Measurements from ENCODE around the gene SLC66A2.

SLC66A2 gene

GRCh38 chr18:79917169-79917852 is 34.1 kb downstream of the SLC66A2 start:
- no peak for DNase-seq

GRCh38 chr18:79916546-79917168 is 34.8 kb downstream of the SLC66A2 start:
- no peak for DNase-seq

- no peak for DNase-seq
Observed at GRCh38 chr18:79916128-79916494, 35.3 kb downstream of the SLC66A2 start.

DNA sequence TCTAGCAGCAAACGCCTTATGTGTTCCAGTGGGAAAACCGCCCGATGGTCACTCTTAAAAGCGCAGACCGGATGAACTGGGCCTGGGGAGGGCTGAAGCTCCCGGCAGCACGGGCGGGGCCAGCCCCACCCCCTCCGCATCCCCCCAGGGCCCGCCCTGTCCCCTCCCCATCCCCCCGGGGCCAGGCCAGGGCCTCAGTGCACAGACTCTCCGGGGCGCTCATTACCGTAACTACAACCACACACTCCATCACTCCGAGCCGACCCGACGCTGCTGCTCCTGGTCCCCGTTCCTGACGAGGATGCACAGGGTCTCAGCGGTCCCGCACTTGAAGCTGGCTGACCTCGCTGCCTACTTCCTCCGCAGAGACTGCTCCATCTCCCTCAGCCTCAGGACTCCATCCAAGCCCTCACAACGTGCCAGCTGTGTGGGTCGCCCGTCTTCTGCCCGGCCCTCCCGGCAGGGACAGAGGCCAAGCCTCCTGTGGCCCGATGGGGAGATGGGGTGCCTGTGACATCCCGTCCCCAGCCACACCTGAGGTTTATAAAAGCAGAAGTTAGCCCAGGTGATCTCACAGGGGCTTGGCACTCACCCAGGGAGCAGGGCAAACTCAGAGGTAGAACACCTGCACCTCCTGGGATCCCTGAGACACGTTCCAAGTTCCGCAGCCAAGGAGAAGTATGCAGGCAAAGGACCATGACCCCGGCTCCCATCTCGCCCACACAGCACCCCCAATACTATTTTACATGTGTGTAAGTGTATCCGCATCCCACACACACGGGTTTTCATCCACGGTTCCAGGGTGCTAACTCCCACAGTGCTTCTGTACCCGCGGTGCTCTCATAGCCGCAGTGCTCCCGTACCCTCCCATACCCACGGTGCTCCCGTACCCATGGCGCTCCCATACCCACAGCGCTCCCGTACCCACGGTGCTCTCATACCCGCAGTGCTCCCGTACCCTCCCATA is 36.0 kb downstream of the SLC66A2 start:
- no peak for DNase-seq

GRCh38 chr18:79914614-79915160 is 36.8 kb downstream of the SLC66A2 start:
- no peak for DNase-seq

DNA sequence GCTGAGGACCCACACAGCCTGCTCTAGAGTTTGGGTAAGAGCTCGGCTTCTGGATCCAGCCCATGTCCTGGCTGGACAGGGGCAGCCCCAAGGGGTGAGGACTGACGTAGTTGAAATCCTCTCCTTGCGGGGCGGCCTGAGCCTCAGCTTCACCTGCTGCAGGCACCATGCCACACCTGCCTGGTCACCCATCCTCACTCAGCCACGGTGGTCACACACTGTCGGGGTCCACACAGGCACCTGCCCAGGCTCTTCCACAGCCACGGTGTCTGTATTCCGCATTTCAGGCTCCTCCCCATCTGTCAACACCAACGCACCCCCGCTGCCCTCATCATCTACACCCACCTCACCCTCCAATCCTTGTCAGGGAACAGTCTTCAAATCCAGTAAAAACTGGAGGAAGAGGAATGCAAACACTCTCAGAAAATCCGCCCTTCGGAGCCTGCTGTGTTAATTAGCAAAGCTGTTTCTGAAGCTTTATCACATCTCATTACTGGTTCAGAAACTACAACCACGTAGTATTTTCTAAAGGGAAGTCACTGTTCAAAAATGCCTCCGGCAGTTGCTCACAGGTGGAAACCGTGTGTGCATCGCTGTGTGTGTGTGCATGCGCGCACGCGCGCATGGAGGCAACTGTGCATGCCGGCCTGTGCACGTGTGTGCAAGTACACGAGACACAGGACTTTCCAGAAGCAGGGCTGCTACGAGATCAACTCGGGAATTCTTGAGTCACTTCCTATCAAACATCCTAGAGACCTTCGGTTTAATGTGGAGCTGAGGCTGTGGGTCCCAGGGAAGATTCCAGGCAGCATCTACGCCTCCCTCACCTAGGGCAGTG is 38.2 kb downstream of the SLC66A2 start:
- DNase-seq = no peak

- no peak for DNase-seq
Observed at GRCh38 chr18:79912409-79912991, 39.0 kb downstream of the SLC66A2 start.

DNA sequence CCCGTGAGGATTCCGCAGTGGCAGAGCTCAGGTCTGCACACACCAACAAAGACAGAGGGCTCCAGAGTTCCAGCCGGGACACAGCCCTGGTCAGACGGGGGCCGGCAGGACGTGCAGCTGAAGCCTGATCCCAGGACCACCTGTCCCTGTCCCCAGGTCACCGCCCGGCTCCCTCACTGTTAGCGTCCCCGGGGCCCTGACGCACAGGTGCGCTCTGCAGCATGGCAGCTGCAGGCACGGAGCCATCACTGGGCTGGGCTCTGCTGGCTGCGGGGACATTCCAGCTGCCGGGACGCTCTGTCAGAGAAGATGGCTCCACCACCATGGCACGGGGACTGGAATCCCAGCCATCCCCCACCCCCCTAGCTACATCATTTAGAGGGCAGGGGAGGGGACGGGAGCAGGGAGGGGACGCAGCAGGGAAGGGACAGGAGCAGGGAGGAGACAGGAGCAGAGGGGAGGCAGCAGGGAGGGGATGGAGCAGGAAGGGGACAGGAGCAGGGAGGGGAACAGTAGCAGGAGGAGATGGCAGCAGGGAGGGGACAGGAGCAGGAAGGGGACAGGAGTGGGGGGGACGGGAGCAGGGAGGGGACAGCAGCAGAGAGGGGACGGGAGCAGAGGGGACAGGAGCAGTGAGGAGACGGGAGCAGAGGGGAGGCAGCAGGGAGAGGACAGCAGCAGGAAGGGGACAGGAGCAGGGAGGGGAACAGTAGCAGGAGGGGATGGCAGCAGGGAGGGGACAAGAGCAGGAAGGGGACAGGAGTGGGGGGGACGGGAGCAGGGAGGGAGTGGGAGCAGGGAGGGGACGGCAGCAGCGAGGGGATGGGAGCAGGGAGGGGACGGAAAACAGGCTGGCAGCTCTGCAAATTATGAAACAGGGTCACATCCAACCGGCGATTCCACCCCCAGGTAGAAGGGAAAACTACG is 39.8 kb downstream of the SLC66A2 start:
- DNase-seq = no peak

GRCh38 chr18:79910563-79911343 is 40.7 kb downstream of the SLC66A2 start:
- no peak for DNase-seq

DNA sequence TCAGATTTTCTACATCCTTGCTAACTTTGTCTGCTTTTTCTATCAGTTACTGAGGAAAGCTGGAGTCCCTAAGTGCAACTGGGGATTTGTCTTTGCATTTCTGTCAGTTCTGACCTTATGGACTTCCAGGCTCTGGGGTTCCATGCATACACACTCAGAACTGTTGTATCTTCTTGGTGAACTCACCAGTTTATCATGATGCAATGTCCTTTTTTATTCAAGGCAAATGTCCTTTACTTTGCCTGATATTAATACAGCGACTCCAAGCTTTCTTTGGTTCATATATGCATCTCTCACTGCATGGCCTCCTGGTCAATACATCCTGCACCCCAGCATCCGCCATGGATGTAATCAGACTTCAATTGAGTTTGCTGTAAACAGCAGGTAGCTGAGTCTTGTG is 44.7 kb downstream of the SLC66A2 start:
- no peak for DNase-seq

DNA sequence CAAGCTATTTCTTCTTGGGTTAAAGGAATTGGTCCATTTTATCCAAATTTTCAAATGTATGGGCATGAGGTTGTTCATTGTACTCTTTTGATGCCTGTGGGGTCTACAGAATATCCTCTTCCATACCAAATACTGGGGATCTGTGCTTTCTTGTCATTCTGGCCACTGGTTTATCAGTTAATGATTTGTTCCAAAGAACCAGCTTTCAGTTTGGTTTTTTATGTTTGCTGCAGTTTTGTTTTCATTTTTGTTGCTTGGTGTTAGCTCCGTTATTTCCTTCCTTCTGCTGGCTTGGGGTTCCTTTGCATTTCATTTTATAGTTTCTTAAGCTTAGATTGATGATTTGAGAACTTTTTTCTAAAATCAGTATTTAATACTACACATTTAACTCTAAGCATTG is 45.5 kb downstream of the SLC66A2 start:
- no peak for DNase-seq

DNA sequence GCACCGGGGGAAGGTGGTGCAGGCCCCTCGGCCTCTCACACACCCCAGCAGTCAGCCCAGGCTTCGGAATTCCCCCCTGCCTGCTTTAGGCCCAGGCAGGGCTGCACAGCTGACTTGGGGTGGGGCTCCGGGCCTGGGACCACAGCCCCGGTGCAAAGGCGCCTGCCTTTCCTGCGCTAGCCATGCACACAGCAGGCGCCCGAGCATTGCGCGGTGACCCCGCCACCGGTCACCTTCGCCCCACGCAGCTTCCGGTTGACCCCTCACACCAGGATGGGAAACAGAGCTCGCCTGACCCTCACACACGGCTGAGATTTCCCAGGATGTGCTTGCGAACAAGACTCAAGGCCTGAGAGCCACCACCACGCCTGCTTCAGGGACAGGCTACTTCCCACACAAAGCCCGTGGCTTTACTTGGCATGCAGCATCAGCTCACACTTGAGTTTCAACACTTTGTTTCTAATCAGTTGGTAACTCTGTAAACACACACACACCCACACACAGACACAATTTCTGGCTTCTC is 46.0 kb downstream of the SLC66A2 start:
- no peak for DNase-seq

DNA sequence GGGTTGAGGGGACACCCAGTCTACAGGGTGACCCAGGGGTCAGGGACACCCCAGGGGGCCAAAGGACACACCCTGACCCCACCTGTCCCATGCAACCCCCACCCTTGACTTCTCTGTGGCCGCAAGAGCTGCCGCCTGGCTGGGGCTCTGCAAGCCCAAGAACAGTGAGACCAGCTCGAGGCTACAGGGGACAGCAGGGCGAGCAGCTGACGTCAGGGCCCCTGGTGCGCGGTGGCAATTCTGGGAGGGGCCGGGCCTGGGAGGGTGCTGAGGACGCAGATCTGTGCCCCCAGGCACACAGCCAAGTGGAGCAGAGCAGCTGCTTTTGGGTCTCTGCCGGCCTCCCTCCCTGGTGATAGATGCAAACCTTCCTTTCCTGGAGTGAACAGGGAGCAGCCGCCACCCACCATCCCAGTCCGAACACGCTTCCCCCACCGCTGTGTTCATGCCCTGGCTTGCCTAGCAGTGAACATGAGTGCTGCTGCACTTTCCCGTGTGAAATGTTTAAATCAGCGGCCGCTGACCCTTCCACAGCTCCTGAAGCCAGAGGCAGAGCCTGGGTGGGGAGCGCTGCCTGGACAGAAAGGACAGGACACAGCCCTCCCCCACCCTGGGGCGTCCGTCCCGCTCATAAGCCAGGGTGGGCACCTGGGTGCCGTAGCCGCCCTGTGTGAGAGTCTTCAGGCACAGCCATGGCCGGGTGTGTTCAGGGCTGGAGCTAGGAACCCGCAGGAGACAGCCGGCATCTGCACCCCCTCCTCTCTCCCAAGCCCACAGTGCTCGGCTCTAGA is 46.9 kb downstream of the SLC66A2 start:
- no peak for DNase-seq

DNA sequence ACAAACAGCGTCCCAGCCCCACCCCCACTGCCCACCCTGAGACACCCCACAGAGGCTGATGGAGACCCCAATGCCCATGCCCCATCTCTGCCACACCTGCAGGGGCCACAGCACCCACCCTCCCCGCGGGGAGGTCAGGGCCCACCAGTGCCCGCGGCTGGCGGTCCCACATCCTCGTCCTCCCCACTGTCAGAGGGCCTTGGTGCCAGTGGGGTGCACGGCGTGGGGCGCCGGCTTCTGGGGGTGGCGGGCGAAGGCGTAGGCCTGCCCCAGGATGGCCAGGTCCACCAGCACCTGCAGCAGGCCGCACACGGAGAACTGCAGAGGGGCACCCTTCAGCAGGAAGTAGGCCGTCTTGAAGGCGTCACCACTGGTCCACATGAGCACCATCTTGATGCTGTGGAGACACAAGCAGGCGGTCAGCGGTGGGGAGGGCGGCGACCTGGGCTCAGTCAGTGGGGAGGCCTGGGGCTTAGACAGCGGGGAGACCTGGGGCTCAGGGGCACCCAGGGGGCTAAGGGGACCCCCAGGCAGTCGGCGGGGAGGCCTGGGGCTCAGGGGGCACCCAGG is 47.6 kb downstream of the SLC66A2 start:
- no peak for DNase-seq

DNA sequence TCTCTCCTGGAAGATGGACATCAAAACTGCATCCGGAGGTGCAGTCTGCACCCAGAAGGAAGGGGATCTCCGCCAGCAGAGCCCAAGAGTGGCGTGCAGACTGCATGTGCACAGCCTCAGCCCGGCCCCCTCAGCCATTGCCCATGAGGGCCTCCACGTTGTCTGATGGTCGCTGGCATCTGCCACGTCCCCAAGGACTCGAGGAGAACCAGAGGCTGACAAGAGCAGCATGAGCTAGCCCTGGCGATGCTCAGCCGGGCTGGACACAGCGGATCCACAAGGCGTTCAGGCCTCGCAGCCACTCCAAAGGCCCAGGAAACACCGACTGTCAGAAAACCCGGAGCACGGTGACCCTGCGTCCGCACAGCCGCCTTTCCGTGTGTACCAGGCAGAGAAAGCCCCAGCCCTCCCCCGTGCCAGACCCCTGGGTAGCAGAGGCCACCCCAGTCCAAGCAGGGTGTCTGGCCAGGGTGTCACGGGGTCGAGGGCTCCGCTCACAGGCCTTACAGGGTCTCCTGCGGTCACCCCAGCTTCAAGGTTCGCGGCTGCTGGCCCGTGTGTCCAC is 48.3 kb downstream of the SLC66A2 start:
- no peak for DNase-seq

DNA sequence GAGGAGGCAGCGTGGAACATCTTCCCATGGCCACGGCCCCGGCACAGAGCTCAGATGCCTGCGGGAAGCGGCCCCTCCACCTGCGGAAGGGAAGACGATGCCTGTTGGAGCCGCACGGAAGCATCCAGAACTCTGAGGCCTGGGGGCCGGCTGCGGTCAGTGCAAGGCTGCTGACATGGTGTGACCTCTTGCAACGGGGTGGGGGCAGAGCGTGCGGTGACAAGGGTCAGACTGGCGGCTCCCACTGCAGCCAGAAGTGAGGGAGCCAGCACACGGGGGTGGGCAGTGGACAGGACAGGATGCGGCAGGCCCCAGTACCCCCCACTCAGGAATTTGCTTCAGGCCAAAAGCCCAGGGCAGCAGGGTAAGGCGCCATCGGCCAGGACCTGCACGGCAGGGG is 48.8 kb downstream of the SLC66A2 start:
- no peak for DNase-seq

DNA sequence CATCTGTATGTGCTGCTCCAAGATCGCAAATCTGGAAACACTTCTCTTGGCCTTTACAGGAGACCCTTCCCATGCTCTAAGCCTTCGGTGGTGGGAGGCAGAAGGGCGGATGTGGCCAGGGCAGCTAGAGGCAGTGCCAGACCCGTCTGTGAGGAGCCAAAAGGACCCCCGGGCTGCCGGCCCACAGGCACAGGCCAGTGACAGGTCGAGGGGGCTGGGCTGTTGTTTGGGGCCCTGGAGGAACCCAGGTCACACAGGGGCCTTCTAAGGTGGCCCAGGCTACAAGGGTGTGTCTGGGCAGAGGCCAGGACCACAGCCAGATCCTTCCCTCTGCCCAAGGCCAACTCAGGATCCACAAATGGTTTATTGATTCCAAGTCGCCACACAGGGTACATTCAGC is 49.4 kb downstream of the SLC66A2 start:
- DNase-seq = no peak

DNA sequence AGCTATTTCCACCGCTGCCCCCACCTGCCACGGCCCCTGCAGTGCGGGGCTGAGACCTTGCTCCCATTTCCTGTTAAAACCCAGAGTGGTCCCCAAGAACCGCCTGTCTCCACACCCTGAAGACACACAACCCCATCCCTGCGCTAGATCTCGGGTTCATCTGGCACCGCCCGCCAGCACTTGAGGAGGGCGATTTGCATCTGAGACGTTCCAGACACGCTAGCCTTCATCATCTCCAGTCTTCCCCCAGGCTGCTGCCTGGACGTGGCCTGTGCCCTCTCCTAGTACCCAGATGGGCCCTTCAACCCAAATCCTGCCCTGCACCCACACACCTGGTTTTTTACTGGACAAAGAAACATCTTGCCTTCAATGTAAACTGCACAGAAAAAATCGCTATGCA is 49.8 kb downstream of the SLC66A2 start:
- no peak for DNase-seq
